ENCODE results near the gene TMEM53. TPM values are rescaled to one million over a fixed set of nuclear protein-coding genes. Genes with fewer than 3 reads are reported as not detected.

TMEM53 gene
- total RNA-seq, 2 donors from 2014 or later, result 26.4 to 29.6 TPM

GRCh38 chr1:44608141-44608540, 66.1 kb downstream of the TMEM53 start:
- H3K27ac ChIP-seq, result no peak overlapping the region
- no peaks in the 10 kb centered on the region for H3K9me3 ChIP-seq
- intact Hi-C loops (cut with DNase I), result loop anchor here (2.0 kb wide), 1 partner anchor 45 kb away; no protein-coding TSS in a partner anchor
- no peak for DNase-seq
- H3K4me3 ChIP-seq, result no peak overlapping the region
- H3K27me3 ChIP-seq, result no peaks in the 10 kb centered on the region
- no peak overlapping the region for H3K9ac ChIP-seq (ENCODE audit: low read depth in 2 of 2, low read length in 2 of 2)
- H3K36me3 ChIP-seq, result no peaks in the 10 kb centered on the region
- no peak for TF ChIP-seq CTCF (IDR thresholded peaks at IDR 0.05)
- H3K4me1 ChIP-seq, result peaks cover 3% of the 10 kb centered on the region

- Histone ChIP-seq H3K4me1 (peaks cover 3% of the 10 kb centered on the region), H3K9me3 (no peaks in the 10 kb centered on the region), H3K4me3 (no peak overlapping the region), H3K27ac (no peak overlapping the region), H3K36me3 (no peaks in the 10 kb centered on the region), H3K9ac (ENCODE audit: low read depth in 2 of 2, low read length in 2 of 2) (no peak overlapping the region), H3K27me3 (no peaks in the 10 kb centered on the region)
- TF ChIP-seq CTCF (IDR thresholded peaks at IDR 0.05), result no peak
- intact Hi-C loops (cut with DNase I), result no loop called here
- no peak for DNase-seq
These were observed 67.5 kb downstream of the TMEM53 start for GRCh38 chr1:44606701-44607281.

GRCh38 chr1:44605914-44606615, 68.2 kb downstream of the TMEM53 start:
- H3K4me3 ChIP-seq, result no peak overlapping the region
- no peaks in the 10 kb centered on the region for H3K27me3 ChIP-seq
- H3K27ac ChIP-seq, result no peak overlapping the region
- intact Hi-C loops (cut with DNase I), result no loop called here
- no peak for DNase-seq
- no peaks in the 10 kb centered on the region for H3K9me3 ChIP-seq
- no peak for TF ChIP-seq CTCF (IDR thresholded peaks at IDR 0.05)
- H3K4me1 ChIP-seq, result peaks cover 3% of the 10 kb centered on the region
- no peaks in the 10 kb centered on the region for H3K36me3 ChIP-seq
- H3K9ac ChIP-seq (ENCODE audit: low read depth in 2 of 2, low read length in 2 of 2), result no peak overlapping the region

GRCh38 chr1:44604157-44604955, 69.9 kb downstream of the TMEM53 start:
- intact Hi-C loops (cut with DNase I), result no loop called here
- no peaks in the 10 kb centered on the region for H3K27me3 ChIP-seq
- H3K36me3 ChIP-seq, result no peaks in the 10 kb centered on the region
- no peaks in the 10 kb centered on the region for H3K9me3 ChIP-seq
- TF ChIP-seq CTCF (IDR thresholded peaks at IDR 0.05), result no peak
- H3K27ac ChIP-seq, result no peak overlapping the region
- DNase-seq, result peak; percentile 35
- peaks cover 3% of the 10 kb centered on the region for H3K4me1 ChIP-seq
- no peak overlapping the region for H3K4me3 ChIP-seq
- no peak overlapping the region for H3K9ac ChIP-seq (ENCODE audit: low read depth in 2 of 2, low read length in 2 of 2)

GRCh38 chr1:44603718-44604117, 70.6 kb downstream of the TMEM53 start:
- no peak for TF ChIP-seq CTCF (IDR thresholded peaks at IDR 0.05)
- Histone ChIP-seq H3K36me3 (no peaks in the 10 kb centered on the region), H3K9ac (ENCODE audit: low read depth in 2 of 2, low read length in 2 of 2) (no peak overlapping the region), H3K9me3 (no peaks in the 10 kb centered on the region), H3K27me3 (no peaks in the 10 kb centered on the region), H3K27ac (no peak overlapping the region), H3K4me3 (no peak overlapping the region), H3K4me1 (peaks cover 3% of the 10 kb centered on the region)
- intact Hi-C loops (cut with DNase I), result no loop called here
- DNase-seq, result peak; percentile 37

Other genes with a start within 250 kb of the TMEM53 start
- gene ARMH1, start 233 bp upstream of the TMEM53 start, total RNA-seq, result 1 to 10 TPM; 1.3 to 5.1 TPM
- not detected for gene RNU5D-1, start 56.7 kb upstream of the TMEM53 start, total RNA-seq
- 10 to 100 TPM; 13.6 to 33.2 TPM for gene KIF2C, start 65.4 kb upstream of the TMEM53 start, total RNA-seq
- gene RPS8, start 101.1 kb upstream of the TMEM53 start, total RNA-seq, result 1,000 to 10,000 TPM; 1,574 to 1,589 TPM
- gene BEST4, start 113.7 kb upstream of the TMEM53 start, total RNA-seq, result 10 to 100 TPM; 26.0 to 58.9 TPM
- 1 to 10 TPM; 7.7 to 8.8 TPM for gene PLK3, start 125.9 kb upstream of the TMEM53 start, total RNA-seq
- gene DYNLT4, start 132.9 kb upstream of the TMEM53 start, total RNA-seq, result under 1 TPM; 0.35 to 0.56 TPM
- 1 to 10 TPM; 1.6 to 2.5 TPM for gene BTBD19, start 134.0 kb upstream of the TMEM53 start, total RNA-seq
- under 1 TPM; 0.48 to 0.52 TPM for gene PTCH2, start 168.8 kb upstream of the TMEM53 start, total RNA-seq